GM12891 (cell line): ENCODE data around the gene ARL8B.

Source experiments
- POLR2A ChIP-seq: IDR thresholded peaks from 2 replicates; pipeline ENCODE4 v1.6.1; 2011; ENCODE audit warnings: low read depth, low read length, control low read depth
- POLR2AphosphoS5 ChIP-seq: IDR thresholded peaks from 2 replicates; pipeline ENCODE4 v1.6.1; 2011; ENCODE audit warnings: low read depth, low read length, control low read depth
- SPI1 ChIP-seq: IDR thresholded peaks from 2 replicates; pipeline ENCODE4 v1.6.1; 2011; ENCODE audit warnings: low read depth, low read length, control low read depth
- TAF1 ChIP-seq: IDR thresholded peaks from 2 replicates; pipeline ENCODE4 v1.6.1; 2011; ENCODE audit warnings: low read depth, low read length, control low read depth

DNA sequence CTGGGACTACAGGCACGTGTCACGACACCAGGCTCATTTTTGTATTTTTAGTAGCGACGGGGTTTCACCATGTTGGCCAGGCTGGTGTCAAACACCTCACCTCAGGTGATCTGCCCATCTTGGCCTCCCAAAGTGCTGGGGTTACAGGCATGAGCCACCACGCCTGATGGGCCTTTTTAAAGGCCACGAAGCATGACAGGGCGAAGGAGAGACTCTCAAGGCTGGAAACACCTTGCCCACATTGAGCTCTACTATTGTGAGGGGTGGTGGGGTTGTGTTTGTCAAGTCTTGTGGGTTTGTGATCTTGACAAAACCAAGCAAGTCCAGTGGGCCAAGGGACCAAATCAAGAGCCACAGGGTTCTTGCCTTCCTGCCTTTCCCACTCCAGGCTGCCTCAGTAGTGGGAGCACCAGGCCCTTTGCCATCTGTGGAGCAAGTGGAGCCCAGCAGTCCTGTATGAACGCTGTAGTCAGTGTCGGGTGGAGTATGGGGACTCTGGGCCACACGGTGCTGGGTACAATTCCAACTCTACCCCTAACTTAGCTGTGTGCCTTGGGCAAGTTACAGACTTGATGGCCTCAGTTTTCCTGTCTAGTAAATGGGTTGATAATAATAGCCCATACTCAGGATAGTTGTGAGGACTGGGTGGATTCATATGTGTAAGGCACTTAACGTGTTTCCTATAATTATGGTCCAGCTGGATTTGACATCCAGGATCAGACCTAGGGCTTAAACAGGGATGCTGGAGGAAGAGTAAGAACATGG, 98.8 kb downstream of the ARL8B start:
- TF ChIP-seq TAF1, result no peak
- no peak for TF ChIP-seq POLR2A
- no peak; the same call in 1 of the 2 replicates for TF ChIP-seq POLR2AphosphoS5
- TF ChIP-seq SPI1, result no peak
